K562 (cell line): ENCODE results near the gene SLC22A3. TPM values are rescaled to one million over a fixed set of nuclear protein-coding genes. Genes with fewer than 3 reads are reported as not detected.

Experiments
- ATAC-seq: fragments of 200-7000 bp; cut with Tn5 transposase; 3 replicates; pipeline ENCODE4 v1.9.1; 2020; ENCODE audit warnings: moderate library complexity
- BruUV-seq: library from RNA; stranded (reverse); fragments of 400-500 nt; replicated peaks from 2 replicates; lab custom pipeline; 2021; lab: Mats Ljungman, UMichigan
- CTCF ChIA-PET: fragments of 300-600 bp; formaldehyde crosslinking; extraction: SDS; loops from one replicate; lab custom pipeline; 2021; ENCODE audit warnings: low intra/inter-chr PET ratio; lab: Yijun Ruan, JAX
- POLR2A ChIA-PET: fragments of 300-600, 350-650 bp; sonication (Branson Sonifier 250); formaldehyde crosslinking; extraction: SDS; loops from one replicate; lab custom pipeline; 2021; ENCODE audit warnings: antibody characterized with exemption, inconsistent platforms; lab: Yijun Ruan, JAX
- DNase-seq, 4 experiments: peaks; one replicate each; pipeline versions ENCODE4 v3.0.0 to v3.0.0-alpha.2; 2011 to 2018; ENCODE audit warnings: low spot score in 3 of 4, mixed read lengths in 3 of 4; ENCODE audit errors: extremely low read depth in 1 of 4
- FAIRE-seq: peaks from 2 replicates; lab custom pipeline; 2011; peaks lifted over from hg19 to GRCh38; lab: Jason Lieb, UNC
- H2AFZ ChIP-seq: 2 replicates; pipeline ENCODE4 v1.6.0; 2011; ENCODE audit warnings: low read depth, low read length, control low read depth, inconsistent platforms
- H3K27ac ChIP-seq: fragments of 200-600 bp; 3 replicates; pipeline ENCODE4 v1.8.0; 2011; ENCODE audit warnings: low read depth, mild to moderate bottlenecking, control low read depth, inconsistent platforms, low read length, moderate library complexity, mixed read lengths; ENCODE audit errors: extremely low read depth
- H3K27me3 ChIP-seq, 2 experiments: fragments of 300-600 bp in 1 of 2; 2 replicates in 1 of 2; 3 replicates in 1 of 2; pipeline versions ENCODE4 v1.6.0 to v1.8.0; 2011; ENCODE audit warnings: inconsistent platforms in 2 of 2, low read length in 2 of 2, mild to moderate bottlenecking in 1 of 2, mixed read lengths in 1 of 2, moderate library complexity in 1 of 2; ENCODE audit not compliant: control insufficient read depth in 2 of 2, insufficient read depth in 2 of 2
- H3K36me3 ChIP-seq: fragments of 300-600 bp; 3 replicates; pipeline ENCODE4 v1.8.0; 2011; ENCODE audit warnings: mild to moderate bottlenecking, low read length, inconsistent platforms; ENCODE audit not compliant: control insufficient read depth, insufficient read depth
- H3K4me1 ChIP-seq, 2 experiments: fragments of 200-600 bp in 1 of 2; replicated peaks in 1 of 2; 2 replicates in 1 of 2; 3 replicates in 1 of 2; pipeline versions ENCODE4 v1.5.1 to v1.8.0; 2011; ENCODE audit warnings: inconsistent platforms in 2 of 2, low read length in 2 of 2, mild to moderate bottlenecking in 1 of 2, mixed read lengths in 1 of 2, moderate library complexity in 1 of 2; ENCODE audit not compliant: control insufficient read depth in 2 of 2, insufficient read depth in 2 of 2
- H3K4me2 ChIP-seq: 2 replicates; pipeline ENCODE4 v1.6.1; 2011; ENCODE audit warnings: low read length, control low read depth, inconsistent platforms, mixed read lengths; ENCODE audit not compliant: insufficient read depth
- H3K4me3 ChIP-seq: fragments of 200-600 bp; sonication (generic), shearing (Covaris generic); 2 replicates; pipeline ENCODE4 v1.5.1; 2016; ENCODE audit warnings: control low read depth, inconsistent platforms
- H3K79me2 ChIP-seq: fragments of 200-600 bp; 3 replicates; pipeline ENCODE4 v1.8.0; 2011; ENCODE audit warnings: low read length, inconsistent platforms; ENCODE audit not compliant: control insufficient read depth, insufficient read depth
- H3K9ac ChIP-seq, 2 experiments: 2 replicates each; pipeline versions ENCODE4 v1.6.0 to v1.6.1; 2011; ENCODE audit warnings: low read depth in 2 of 2, low read length in 2 of 2, control low read depth in 1 of 2, inconsistent platforms in 1 of 2, mild to moderate bottlenecking in 1 of 2, mixed read lengths in 1 of 2; ENCODE audit not compliant: insufficient read depth in 1 of 2
- H3K9me1 ChIP-seq: one replicate; pipeline ENCODE4 v1.6.0; 2011; ENCODE audit warnings: inconsistent platforms, mild to moderate bottlenecking, low read length, moderate library complexity; ENCODE audit not compliant: control insufficient read depth, insufficient read depth
- H3K9me3 ChIP-seq: replicated peaks from 2 replicates; pipeline ENCODE4 v1.5.1; 2011; ENCODE audit warnings: low read depth, low read length, inconsistent platforms; ENCODE audit not compliant: control insufficient read depth, insufficient read depth
- H4K20me1 ChIP-seq: replicated peaks from 2 replicates; pipeline ENCODE4 v1.6.1; 2011; ENCODE audit warnings: low read length, inconsistent platforms, mixed read lengths; ENCODE audit not compliant: control insufficient read depth, insufficient read depth
- ATF7 ChIP-seq: fragments of 450-650 bp; IDR thresholded peaks from 2 replicates; pipeline ENCODE4 v1.7.1; 2014; ENCODE audit warnings: mild to moderate bottlenecking, moderate library complexity
- CREBBP ChIP-seq: IDR thresholded peaks from one replicate; pipeline ENCODE4 v1.6.1; 2012; ENCODE audit warnings: low read depth, mild to moderate bottlenecking, control low read depth, inconsistent platforms, low read length
- DDX20 ChIP-seq: fragments of 450-650 bp; IDR thresholded peaks from 2 replicates; pipeline ENCODE4 v1.6.1; 2016; ENCODE audit warnings: missing genetic modification characterization, low read depth, mild to moderate bottlenecking, missing compliant biosample characterization, moderate library complexity
- ELK3 ChIP-seq: fragments of 450-650 bp; formaldehyde crosslinking; IDR thresholded peaks from 2 replicates; pipeline ENCODE4 v1.4.0; 2020; ENCODE audit warnings: mild to moderate bottlenecking
- JUND ChIP-seq, 2 experiments: IDR thresholded peaks; 2 replicates in 1 of 2; 3 replicates in 1 of 2; pipeline ENCODE4 v1.6.1; 2011; ENCODE audit warnings: borderline replicate concordance in 2 of 2, low read depth in 2 of 2, low read length in 2 of 2, improper control_type of control experiment in 1 of 2, missing biosample characterization in 1 of 2, missing genetic modification characterization in 1 of 2, missing genetic modification reagents in 1 of 2
- MGA ChIP-seq: fragments of 450-650 bp; IDR thresholded peaks from 2 replicates; pipeline ENCODE4 v1.6.1; 2016; ENCODE audit warnings: mild to moderate bottlenecking, moderate library complexity
- POLR2A ChIP-seq: fragments of 450-650 bp; conservative IDR thresholded peaks from 2 replicates; pipeline ENCODE4 v1.6.1; 2016
- TCF7 ChIP-seq: sonication (generic); IDR thresholded peaks from 2 replicates; pipeline ENCODE4 v1.6.1; 2016; ENCODE audit warnings: antibody characterized with exemption, borderline replicate concordance
- ZBTB7A ChIP-seq: IDR thresholded peaks from 2 replicates; pipeline ENCODE4 v1.6.1; 2011; ENCODE audit warnings: low read depth, mild to moderate bottlenecking, low read length, moderate library complexity, borderline replicate concordance; ENCODE audit not compliant: control insufficient read depth
- ZSCAN32 ChIP-seq: fragments of 450-650 bp; formaldehyde crosslinking; IDR thresholded peaks from 2 replicates; pipeline ENCODE4 v1.4.0; 2020; ENCODE audit warnings: mild to moderate bottlenecking, moderate library complexity
- WGBS: fragments of 100-300 bp; shearing (Covaris generic); methylation state at CpG from one replicate; pipeline ENCODE4 v1.1.6; 2016; ENCODE audit warnings: low coverage, mixed read lengths; ENCODE audit not compliant: insufficient coverage; ENCODE audit errors: missing lambda C conversion rate; 5-methylcytosine and 5-hydroxymethylcytosine counted together
- in situ Hi-C: fragments of 300-500 bp; cut with MboI; formaldehyde crosslinking; loops from 4 replicates; pipeline ENCODE4 v1.15.0; 2018; ENCODE audit warnings: inconsistent platforms, mixed read lengths
- intact Hi-C: fragments of 100-400 bp; cut with micrococcal nuclease; formaldehyde crosslinking; loops from 2 replicates; pipeline ENCODE4 v1.14.2; 2022
- polyA plus RNA-seq, 8 experiments: library from polyadenylated mRNA; depleted of rRNA in 4 of 8; stranded (reverse) in 5 of 8; unstranded in 3 of 8; fragments of >200 nt; fragmentation: Nextera tagmentation in 2 of 8; fragmentation: Illumina TruSeq in 1 of 8; extraction: Ambion mirVana in 2 of 8; extraction: Trizol in 1 of 8; gene quantifications; 2 replicates each; pipeline versions ENCODE4 v1.2.1 to v1.2.3, GENCODE V29; 2011 to 2014; ENCODE audit warnings: inconsistent platforms in 1 of 8, missing spikeins in 1 of 8
- total RNA-seq, 7 experiments: library from RNA; depleted of rRNA in 6 of 7; stranded (reverse); fragments of >200 nt in 6 of 7; fragmentation: Illumina TruSeq in 2 of 7; extraction: Trizol in 2 of 7; gene quantifications; 2 replicates each; pipeline versions ENCODE4 v1.2.1 to v1.2.3, GENCODE V29; 2011 to 2021; ENCODE audit warnings: low replicate concordance in 1 of 7

The SLC22A3 gene
- total and polyA plus RNA-seq, 9 of the 15 experiments (the other 6 are each of a cell fraction or from before 2014, with no cell fraction given): not detected

- in situ Hi-C loops (no loop called here), intact Hi-C loops (no loop called here)
- no peak for DNase-seq
- H3K9ac ChIP-seq: no peak overlapping the region
- no peak for ATAC-seq
- FAIRE-seq: no peak
- H3K27me3 ChIP-seq: peaks cover 0 to 11% of the 10 kb centered on the region in 2 experiments; a peak in 2 of 5 replicates
- no TSS peak for BruUV-seq
- H2AFZ ChIP-seq: no peak overlapping the region
- H3K4me3 ChIP-seq: no peak overlapping the region
- no peaks in the 10 kb centered on the region; the same call in 1 of the 2 replicates for H4K20me1 ChIP-seq
- H3K36me3 ChIP-seq: no peaks in the 10 kb centered on the region
- no peaks in the 10 kb centered on the region for H3K9me1 ChIP-seq
- no peaks in the 10 kb centered on the region for H3K79me2 ChIP-seq
- no peak overlapping the region for H3K4me2 ChIP-seq
- no peaks in the 10 kb centered on the region for H3K4me1 ChIP-seq
- no peak for TF ChIP-seq ZBTB7A
- TF ChIP-seq DDX20: no peak
- TF ChIP-seq ATF7: no peak
- TF ChIP-seq POLR2A: no peak
- TF ChIP-seq ZSCAN32 (CRISPR knock-in tag): no peak
- no peak for TF ChIP-seq ELK3 (CRISPR knock-in tag)
- no peak for TF ChIP-seq CREBBP
- no peak for TF ChIP-seq JUND (IDR thresholded peaks at IDR 0.05; ENCODE audit: borderline replicate concordance, low read depth, low read length)
- TF ChIP-seq JUND (tag; IDR thresholded peaks at IDR 0.05; ENCODE audit: borderline replicate concordance, low read depth, low read length): no peak
- no peak for TF ChIP-seq MGA
- no peak for TF ChIP-seq TCF7
- ChIA-PET POLR2A (interaction anchor here (0.7 kb wide), 1 partner anchor 749 kb away, joined by 3 read pairs; no protein-coding TSS in a partner anchor), CTCF (no interaction called here)
- H3K27ac ChIP-seq: no peak overlapping the region
- H3K9me3 ChIP-seq: no peaks in the 10 kb centered on the region
- 3% methylated on average over 5 of the region's 5 CpGs for WGBS
Measured at GRCh38 chr6:160330619-160331018, 17.6 kb upstream of the SLC22A3 start.
